Sigmoid colon (tissue), 4 donors: ENCODE data around the gene NPPC.

Experiments used
- CTCF ChIP-seq, 4 experiments: fragments of 450-650 bp in 3 of 4; fragments of 200-600 bp in 1 of 4; IDR thresholded peaks; one replicate each; pipeline ENCODE4 v1.5.1; 2016 to 2019; ENCODE audit warnings: antibody characterized with exemption in 4 of 4, mild to moderate bottlenecking in 3 of 4, moderate library complexity in 2 of 4
- EP300 ChIP-seq, 4 donors: sonication (generic); formaldehyde crosslinking; IDR thresholded peaks; one replicate each; pipeline ENCODE4 v1.6.1; 2017; ENCODE audit warnings: antibody characterized with exemption in 4 of 4
- POLR2A ChIP-seq, 2 donors: fragments of 450-650 bp; IDR thresholded peaks; one replicate each; pipeline ENCODE4 v1.6.1; 2016; ENCODE audit warnings: antibody characterized with exemption in 2 of 2, mild to moderate bottlenecking in 2 of 2, moderate library complexity in 2 of 2
- POLR2AphosphoS5 ChIP-seq, 4 donors: sonication (generic); formaldehyde crosslinking; IDR thresholded peaks; one replicate each; pipeline ENCODE4 v1.6.1; 2017; ENCODE audit warnings: antibody characterized with exemption in 4 of 4

GRCh38 chr2:231883468-231883881 is 42.7 kb downstream of the NPPC start:
- TF ChIP-seq POLR2A (IDR thresholded peaks at IDR 0.05) (no peak), CTCF (IDR thresholded peaks at IDR 0.05) (no peak), EP300 (IDR thresholded peaks at IDR 0.05) (no peak), POLR2AphosphoS5 (IDR thresholded peaks at IDR 0.05) (peak in 1 of 4 donors; percentile 37)
